ENCODE results near the gene HELZ. TPM values are rescaled to one million over a fixed set of nuclear protein-coding genes. Genes with fewer than 3 reads are reported as not detected.
A peak's percentile ranks its signal among the peaks of the same experiment; 100 is the strongest.

The HELZ gene
- total RNA-seq, 1 donor from 2014 or later = 39.1 TPM

DNA sequence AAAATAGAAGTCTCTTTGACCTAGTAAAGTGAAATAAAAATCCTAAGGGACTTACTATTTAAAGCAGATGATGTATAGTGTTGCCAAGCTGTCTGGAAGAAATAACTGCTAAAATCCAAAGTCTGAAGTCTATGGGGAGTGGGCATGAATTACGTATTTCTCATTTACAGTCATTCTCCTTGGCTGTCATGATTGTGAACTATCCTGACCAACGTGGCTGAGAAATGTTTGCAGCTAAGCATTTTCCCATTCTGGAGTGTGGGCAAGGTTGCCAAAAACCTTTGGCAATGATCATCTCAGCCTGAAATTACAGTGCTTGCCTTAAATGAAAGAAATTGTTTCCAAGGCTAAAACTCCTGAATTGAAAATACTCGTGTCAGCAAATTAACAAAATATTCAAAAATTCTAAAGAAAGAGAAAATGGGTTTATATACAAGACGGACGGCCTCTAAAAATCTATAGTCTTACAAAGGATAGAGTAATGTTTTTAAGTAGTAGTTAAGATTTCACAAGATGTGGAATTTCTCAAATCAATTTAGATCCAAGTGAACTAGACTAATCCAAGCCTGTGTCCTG, 123.6 kb downstream of the HELZ start:
- peaks cover 23% of the 10 kb centered on the region for H3K36me3 Mint-ChIP-seq (ENCODE audit: low read depth)
- TF ChIP-seq, protein P1, sequence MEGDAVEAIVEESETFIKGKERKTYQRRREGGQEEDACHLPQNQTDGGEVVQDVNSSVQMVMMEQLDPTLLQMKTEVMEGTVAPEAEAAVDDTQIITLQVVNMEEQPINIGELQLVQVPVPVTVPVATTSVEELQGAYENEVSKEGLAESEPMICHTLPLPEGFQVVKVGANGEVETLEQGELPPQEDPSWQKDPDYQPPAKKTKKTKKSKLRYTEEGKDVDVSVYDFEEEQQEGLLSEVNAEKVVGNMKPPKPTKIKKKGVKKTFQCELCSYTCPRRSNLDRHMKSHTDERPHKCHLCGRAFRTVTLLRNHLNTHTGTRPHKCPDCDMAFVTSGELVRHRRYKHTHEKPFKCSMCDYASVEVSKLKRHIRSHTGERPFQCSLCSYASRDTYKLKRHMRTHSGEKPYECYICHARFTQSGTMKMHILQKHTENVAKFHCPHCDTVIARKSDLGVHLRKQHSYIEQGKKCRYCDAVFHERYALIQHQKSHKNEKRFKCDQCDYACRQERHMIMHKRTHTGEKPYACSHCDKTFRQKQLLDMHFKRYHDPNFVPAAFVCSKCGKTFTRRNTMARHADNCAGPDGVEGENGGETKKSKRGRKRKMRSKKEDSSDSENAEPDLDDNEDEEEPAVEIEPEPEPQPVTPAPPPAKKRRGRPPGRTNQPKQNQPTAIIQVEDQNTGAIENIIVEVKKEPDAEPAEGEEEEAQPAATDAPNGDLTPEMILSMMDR (conservative IDR thresholded peaks at IDR 0.05) = no peak
- peaks cover 6% of the 10 kb centered on the region for H3K9me3 Mint-ChIP-seq
- no peak for DNase-seq (ENCODE audit: low read depth, low spot score)
- no peak overlapping the region for H3K27ac Mint-ChIP-seq (ENCODE audit: unreplicated experiment)
- no peaks in the 10 kb centered on the region for H3K27me3 Mint-ChIP-seq (ENCODE audit: low read depth)
- H3K4me3 Mint-ChIP-seq = no peak overlapping the region
- no peaks in the 10 kb centered on the region for H3K4me1 Mint-ChIP-seq

DNA sequence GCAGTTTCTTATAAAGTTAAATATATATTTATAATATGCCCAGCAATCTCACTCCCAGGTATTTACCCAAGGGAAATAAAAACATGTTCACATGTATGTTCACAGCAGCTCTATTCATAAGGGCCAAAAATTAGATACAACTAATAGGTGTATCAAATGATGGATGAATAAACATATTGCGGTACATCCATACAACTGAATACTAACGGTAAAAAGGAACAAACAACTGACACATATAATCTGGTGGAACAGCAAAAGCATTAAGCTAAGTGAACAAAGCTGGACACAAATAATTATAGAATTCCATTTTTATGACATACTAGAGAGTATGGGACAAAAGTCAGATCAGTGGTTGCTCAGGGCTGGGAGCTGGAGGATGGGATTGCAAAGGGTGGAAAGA, 125.9 kb downstream of the HELZ start:
- H3K27ac Mint-ChIP-seq (ENCODE audit: unreplicated experiment) = no peak overlapping the region
- H3K27me3 Mint-ChIP-seq (ENCODE audit: low read depth) = no peaks in the 10 kb centered on the region
- H3K9me3 Mint-ChIP-seq = peaks cover 7% of the 10 kb centered on the region
- no peak overlapping the region for H3K4me3 Mint-ChIP-seq
- H3K4me1 Mint-ChIP-seq = no peaks in the 10 kb centered on the region
- H3K36me3 Mint-ChIP-seq (ENCODE audit: low read depth) = peaks cover 32% of the 10 kb centered on the region
- no peak for DNase-seq (ENCODE audit: low read depth, low spot score)
- TF ChIP-seq, protein P1 (conservative IDR thresholded peaks at IDR 0.05) = no peak

DNA sequence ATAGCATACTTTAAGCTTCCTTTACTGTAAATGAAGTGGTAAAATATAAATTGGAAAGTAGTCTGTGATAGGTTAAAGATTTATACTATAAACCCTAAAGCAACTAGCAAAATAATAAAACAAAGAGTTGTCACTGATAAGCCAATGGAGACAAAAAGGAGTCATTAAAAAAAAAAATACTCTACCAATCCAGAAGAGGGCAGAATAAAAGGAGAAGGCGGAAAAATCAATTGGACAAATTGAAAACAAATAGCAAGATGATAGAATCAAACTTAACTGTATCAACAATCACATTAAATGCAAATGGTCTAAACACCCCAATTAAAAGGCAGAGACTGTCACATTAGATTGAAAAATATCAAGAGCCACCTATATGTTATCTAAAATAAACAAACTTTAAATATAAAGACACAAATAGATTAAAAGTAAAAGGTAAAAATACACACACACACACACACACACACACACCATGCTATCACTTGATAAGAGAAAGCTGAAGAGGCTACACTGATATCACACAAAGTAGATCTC, 128.9 kb downstream of the HELZ start:
- Mint-ChIP-seq H3K27me3 (ENCODE audit: low read depth) (no peaks in the 10 kb centered on the region), H3K27ac (ENCODE audit: unreplicated experiment) (no peak overlapping the region), H3K36me3 (ENCODE audit: low read depth) (peaks cover 43% of the 10 kb centered on the region), H3K4me3 (no peak overlapping the region), H3K9me3 (peaks cover 7% of the 10 kb centered on the region), H3K4me1 (no peaks in the 10 kb centered on the region)
- TF ChIP-seq, protein P1 (conservative IDR thresholded peaks at IDR 0.05) = peak; percentile 25
- DNase-seq (ENCODE audit: low read depth, low spot score) = no peak

DNA sequence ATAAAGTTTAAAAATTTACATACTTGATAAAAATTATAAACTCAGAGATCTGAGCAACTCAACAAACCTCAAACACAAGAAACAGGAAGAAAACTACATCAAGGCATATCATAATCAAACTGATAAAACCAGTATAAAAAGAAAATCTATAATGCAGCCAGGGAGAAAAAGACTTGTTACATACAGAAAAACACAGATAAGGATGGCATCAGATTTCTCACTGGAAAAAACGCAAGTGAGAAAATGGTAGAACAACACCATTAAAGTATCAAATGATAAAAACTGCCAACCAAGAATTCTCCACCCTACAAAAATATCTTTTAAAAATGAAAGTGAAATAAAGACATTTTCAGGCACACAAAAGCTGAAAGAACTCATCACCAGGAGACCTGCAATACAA, 129.6 kb downstream of the HELZ start:
- DNase-seq (ENCODE audit: low read depth, low spot score) = no peak
- Mint-ChIP-seq H3K36me3 (ENCODE audit: low read depth) (peaks cover 42% of the 10 kb centered on the region), H3K4me1 (no peaks in the 10 kb centered on the region), H3K27me3 (ENCODE audit: low read depth) (no peaks in the 10 kb centered on the region), H3K9me3 (peaks cover 7% of the 10 kb centered on the region), H3K4me3 (no peak overlapping the region), H3K27ac (ENCODE audit: unreplicated experiment) (no peak overlapping the region)
- TF ChIP-seq, protein P1 (conservative IDR thresholded peaks at IDR 0.05) = no peak

DNA sequence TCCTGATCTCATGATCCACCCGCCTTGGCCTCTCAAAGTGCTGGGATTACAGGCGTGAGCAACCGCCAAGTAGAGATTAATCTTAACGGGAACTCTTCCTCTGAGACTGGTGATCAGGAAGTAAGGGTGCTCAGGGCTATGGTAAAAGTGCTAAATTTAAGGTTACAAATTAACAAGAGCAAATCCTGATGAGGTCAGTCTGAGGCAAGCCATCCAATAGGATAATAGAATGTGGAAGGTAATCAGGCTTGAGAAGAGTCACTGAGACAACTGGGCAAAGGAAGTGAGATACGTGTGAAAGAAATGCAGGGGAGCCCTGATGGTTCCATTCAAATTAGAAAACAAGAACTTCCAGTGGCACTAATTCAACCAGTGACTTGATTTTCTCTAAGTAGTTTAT, 131.5 kb downstream of the HELZ start:
- H3K4me1 Mint-ChIP-seq = no peaks in the 10 kb centered on the region
- TF ChIP-seq, protein P1 (conservative IDR thresholded peaks at IDR 0.05) = no peak
- no peaks in the 10 kb centered on the region for H3K27me3 Mint-ChIP-seq (ENCODE audit: low read depth)
- DNase-seq (ENCODE audit: low read depth, low spot score) = no peak
- H3K9me3 Mint-ChIP-seq = peaks cover 5% of the 10 kb centered on the region
- no peak overlapping the region for H3K4me3 Mint-ChIP-seq
- H3K36me3 Mint-ChIP-seq (ENCODE audit: low read depth) = peaks cover 38% of the 10 kb centered on the region
- H3K27ac Mint-ChIP-seq (ENCODE audit: unreplicated experiment) = no peak overlapping the region
